C1 segment of cervical spinal cord (tissue), 14 donors: Measurements from ENCODE around the gene FBP1.
"Not testable (repeated sequence)": the region's sequence is repeated elsewhere in the genome, so short reads cannot be mapped to it uniquely, and the experiment has no call there.

Experiments
- DNase-seq, 14 donors: peaks; one replicate each; lab custom pipeline; 2025; lab: John Stamatoyannopoulos, UW

Gene FBP1

GRCh38 chr9:94619026-94619425, 20.3 kb downstream of the FBP1 start:
- no peak for DNase-seq

GRCh38 chr9:94613003-94613402, 26.3 kb downstream of the FBP1 start:
- DNase-seq, result no peak

- DNase-seq, result no peak
These were observed 27.2 kb downstream of the FBP1 start for GRCh38 chr9:94612071-94612470.

GRCh38 chr9:94611638-94612068, 27.7 kb downstream of the FBP1 start:
- DNase-seq, result no peak

GRCh38 chr9:94610181-94610606, 29.1 kb downstream of the FBP1 start:
- no peak for DNase-seq

- DNase-seq, result no peak
These were observed 32.0 kb downstream of the FBP1 start for GRCh38 chr9:94607423-94607691.

GRCh38 chr9:94606646-94607422, 32.5 kb downstream of the FBP1 start:
- no peak for DNase-seq

- DNase-seq, result peak in 7 of 14 donors; percentile 1 to 43 (median 16)
These were observed 35.8 kb downstream of the FBP1 start for GRCh38 chr9:94603259-94604160.

GRCh38 chr9:94602666-94603065, 36.7 kb downstream of the FBP1 start:
- DNase-seq, result no peak

GRCh38 chr9:94600715-94601114, 38.6 kb downstream of the FBP1 start:
- no peak for DNase-seq

- DNase-seq, result no peak
These were observed 39.1 kb downstream of the FBP1 start for GRCh38 chr9:94600258-94600657.

- no peak for DNase-seq
These were observed 40.2 kb downstream of the FBP1 start for GRCh38 chr9:94599102-94599501.

- no peak for DNase-seq
These were observed 45.6 kb downstream of the FBP1 start, which contains the start of gene FBP2 for GRCh38 chr9:94593459-94594345. Gene FBP2 (minus strand): TSS chr9:94593824. CDS start chr9:94593726, 98 bp downstream.

- DNase-seq, result not testable (repeated sequence)
These were observed 46.6 kb downstream of the FBP1 start for GRCh38 chr9:94592683-94593082.

GRCh38 chr9:94591876-94592275, 47.4 kb downstream of the FBP1 start:
- DNase-seq, result no peak

- DNase-seq, result not testable (repeated sequence)
These were observed 48.2 kb downstream of the FBP1 start for GRCh38 chr9:94591046-94591545.

- no peak for DNase-seq
These were observed 50.6 kb downstream of the FBP1 start for GRCh38 chr9:94588681-94589080.

- no peak for DNase-seq
These were observed 52.5 kb downstream of the FBP1 start for GRCh38 chr9:94586814-94587213.

GRCh38 chr9:94586316-94586715, 53.0 kb downstream of the FBP1 start:
- no peak for DNase-seq

- DNase-seq, result no peak
These were observed 54.8 kb downstream of the FBP1 start for GRCh38 chr9:94584555-94584954.

- DNase-seq, result no peak
These were observed 57.6 kb downstream of the FBP1 start for GRCh38 chr9:94581728-94582127.

GRCh38 chr9:94577571-94577970, 61.7 kb downstream of the FBP1 start:
- DNase-seq, result no peak
